H1 (cell line): ENCODE data around the gene TXLNA.

ENCODE experiments used
- CHD2 ChIP-seq: IDR thresholded peaks from 2 replicates; pipeline ENCODE4 v1.6.1; 2012; ENCODE audit warnings: low read length, improper control_type of control experiment
- TF ChIP-seq, protein P1 (sequence below), 3 experiments: IDR thresholded peaks; 1 replicate in 2 of 3; 2 replicates in 1 of 3; pipeline versions ENCODE4 v1.5.1 to v1.6.1; 2011; ENCODE audit warnings: low read length in 3 of 3, mild to moderate bottlenecking in 3 of 3, inconsistent platforms in 2 of 3, low read depth in 1 of 3, moderate library complexity in 1 of 3; ENCODE audit not compliant: insufficient read depth in 1 of 3; ENCODE audit errors: control extremely low read depth in 1 of 3

DNA sequence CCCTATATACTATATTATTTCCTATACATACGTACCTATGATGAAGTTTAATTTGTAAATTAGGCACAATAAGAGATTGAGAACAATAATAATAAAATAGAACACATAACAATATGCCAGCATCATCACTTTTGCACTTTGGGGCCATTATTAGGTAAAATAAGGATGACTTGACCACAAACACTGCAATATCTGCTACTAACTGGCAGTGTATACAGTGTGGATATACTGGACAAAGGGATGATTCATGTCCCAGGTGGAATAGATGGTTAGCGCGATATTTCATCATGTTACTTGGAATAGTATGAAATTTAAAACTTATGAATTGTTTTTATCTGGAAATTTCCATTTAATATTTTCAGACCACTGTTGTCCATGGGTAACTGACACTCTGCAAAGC is 35.4 kb upstream of the TXLNA start:
- TF ChIP-seq, protein P1, sequence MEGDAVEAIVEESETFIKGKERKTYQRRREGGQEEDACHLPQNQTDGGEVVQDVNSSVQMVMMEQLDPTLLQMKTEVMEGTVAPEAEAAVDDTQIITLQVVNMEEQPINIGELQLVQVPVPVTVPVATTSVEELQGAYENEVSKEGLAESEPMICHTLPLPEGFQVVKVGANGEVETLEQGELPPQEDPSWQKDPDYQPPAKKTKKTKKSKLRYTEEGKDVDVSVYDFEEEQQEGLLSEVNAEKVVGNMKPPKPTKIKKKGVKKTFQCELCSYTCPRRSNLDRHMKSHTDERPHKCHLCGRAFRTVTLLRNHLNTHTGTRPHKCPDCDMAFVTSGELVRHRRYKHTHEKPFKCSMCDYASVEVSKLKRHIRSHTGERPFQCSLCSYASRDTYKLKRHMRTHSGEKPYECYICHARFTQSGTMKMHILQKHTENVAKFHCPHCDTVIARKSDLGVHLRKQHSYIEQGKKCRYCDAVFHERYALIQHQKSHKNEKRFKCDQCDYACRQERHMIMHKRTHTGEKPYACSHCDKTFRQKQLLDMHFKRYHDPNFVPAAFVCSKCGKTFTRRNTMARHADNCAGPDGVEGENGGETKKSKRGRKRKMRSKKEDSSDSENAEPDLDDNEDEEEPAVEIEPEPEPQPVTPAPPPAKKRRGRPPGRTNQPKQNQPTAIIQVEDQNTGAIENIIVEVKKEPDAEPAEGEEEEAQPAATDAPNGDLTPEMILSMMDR (IDR thresholded peaks at IDR 0.05; ENCODE audit: control extremely low read depth in 1 of 3, insufficient read depth in 1 of 3, low read depth in 1 of 3, low read length in 3 of 3), result no peak
- no peak for TF ChIP-seq CHD2
